Epithelial cell of proximal tubule (primary cell): ENCODE measurements around the gene MTMR6. TPM values are rescaled to one million over a fixed set of nuclear protein-coding genes. Genes with fewer than 3 reads are reported as not detected.

Experiments
- DNase-seq: peaks from one replicate; pipeline ENCODE4 v3.0.0-alpha.2; 2011; ENCODE audit warnings: low read depth
- H3K4me3 ChIP-seq: 2 replicates; pipeline ENCODE4 v1.5.1; 2011; ENCODE audit warnings: low read depth, mild to moderate bottlenecking, low read length
- total RNA-seq: library from RNA; depleted of rRNA; stranded (reverse); fragments of >200 nt; gene quantifications from 2 replicates; pipeline ENCODE4 v1.2.3, GENCODE V29; 2015
- TF ChIP-seq, protein P1 (sequence below): conservative IDR thresholded peaks from 2 replicates; pipeline ENCODE4 v1.5.1; 2012; ENCODE audit warnings: low read depth, mild to moderate bottlenecking, low read length

Gene MTMR6
- total RNA-seq, 1 donor from 2014 or later: 21.7 TPM

DNA sequence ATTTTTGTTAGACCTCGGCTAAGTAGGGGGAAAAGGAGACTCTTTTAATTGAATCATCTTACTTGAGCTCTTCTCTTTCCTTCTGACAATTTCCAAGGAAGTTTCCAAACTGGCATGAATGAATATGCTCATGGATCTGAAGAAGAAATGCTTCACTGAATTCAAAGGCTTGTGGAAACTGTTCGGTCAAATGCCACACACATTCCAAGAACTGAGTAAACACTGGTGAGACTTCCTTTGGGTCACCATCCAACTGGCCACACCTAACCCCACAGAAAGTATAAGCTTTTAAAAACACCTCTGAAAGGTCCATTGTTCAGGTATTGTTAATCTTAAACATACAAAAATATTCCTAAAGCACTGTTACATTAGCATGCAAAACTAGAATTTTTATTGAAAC lies 33.6 kb downstream of the MTMR6 start:
- no peak overlapping the region for H3K4me3 ChIP-seq
- peak; percentile 59 for DNase-seq
- TF ChIP-seq, protein P1, sequence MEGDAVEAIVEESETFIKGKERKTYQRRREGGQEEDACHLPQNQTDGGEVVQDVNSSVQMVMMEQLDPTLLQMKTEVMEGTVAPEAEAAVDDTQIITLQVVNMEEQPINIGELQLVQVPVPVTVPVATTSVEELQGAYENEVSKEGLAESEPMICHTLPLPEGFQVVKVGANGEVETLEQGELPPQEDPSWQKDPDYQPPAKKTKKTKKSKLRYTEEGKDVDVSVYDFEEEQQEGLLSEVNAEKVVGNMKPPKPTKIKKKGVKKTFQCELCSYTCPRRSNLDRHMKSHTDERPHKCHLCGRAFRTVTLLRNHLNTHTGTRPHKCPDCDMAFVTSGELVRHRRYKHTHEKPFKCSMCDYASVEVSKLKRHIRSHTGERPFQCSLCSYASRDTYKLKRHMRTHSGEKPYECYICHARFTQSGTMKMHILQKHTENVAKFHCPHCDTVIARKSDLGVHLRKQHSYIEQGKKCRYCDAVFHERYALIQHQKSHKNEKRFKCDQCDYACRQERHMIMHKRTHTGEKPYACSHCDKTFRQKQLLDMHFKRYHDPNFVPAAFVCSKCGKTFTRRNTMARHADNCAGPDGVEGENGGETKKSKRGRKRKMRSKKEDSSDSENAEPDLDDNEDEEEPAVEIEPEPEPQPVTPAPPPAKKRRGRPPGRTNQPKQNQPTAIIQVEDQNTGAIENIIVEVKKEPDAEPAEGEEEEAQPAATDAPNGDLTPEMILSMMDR: no peak

- TF ChIP-seq, protein P1: no peak
- no peak for DNase-seq
- no peak overlapping the region for H3K4me3 ChIP-seq
Measured at GRCh38 chr13:25252752-25253151, 34.5 kb downstream of the MTMR6 start.

DNA sequence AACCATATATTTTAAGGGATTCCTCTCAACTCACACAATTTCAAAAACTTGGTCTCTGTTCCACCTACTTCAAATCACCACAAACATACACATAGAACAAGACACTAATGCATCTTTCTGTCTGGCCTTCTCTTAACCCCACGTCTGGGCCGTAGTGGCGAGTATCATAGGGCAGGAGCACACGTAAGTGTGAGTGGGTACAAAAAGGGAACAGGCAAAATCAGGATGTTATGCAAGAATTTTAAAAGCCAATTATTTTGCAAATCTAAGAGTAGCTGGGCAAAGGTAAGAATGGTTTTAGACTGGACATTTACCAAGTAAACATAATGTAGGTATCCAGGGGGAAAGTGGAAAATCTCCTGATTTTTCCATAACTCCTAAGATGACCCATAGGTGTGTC lies 35.1 kb downstream of the MTMR6 start:
- TF ChIP-seq, protein P1: no peak

GRCh38 chr13:25249001-25249543 lies 38.2 kb downstream of the MTMR6 start:
- TF ChIP-seq, protein P1: peak; percentile 55
- no peak overlapping the region for H3K4me3 ChIP-seq
- no peak for DNase-seq

More for the DNA sequence above, 35.1 kb downstream of the MTMR6 start:
- H3K4me3 ChIP-seq: no peak overlapping the region
- no peak for DNase-seq

GRCh38 chr13:25248071-25248470 lies 39.2 kb downstream of the MTMR6 start:
- DNase-seq: no peak
- TF ChIP-seq, protein P1: no peak
- H3K4me3 ChIP-seq: no peak overlapping the region

- TF ChIP-seq, protein P1: no peak
- H3K4me3 ChIP-seq: no peak overlapping the region
- DNase-seq: peak; percentile 13
Measured at GRCh38 chr13:25247360-25247759, 39.9 kb downstream of the MTMR6 start.

DNA sequence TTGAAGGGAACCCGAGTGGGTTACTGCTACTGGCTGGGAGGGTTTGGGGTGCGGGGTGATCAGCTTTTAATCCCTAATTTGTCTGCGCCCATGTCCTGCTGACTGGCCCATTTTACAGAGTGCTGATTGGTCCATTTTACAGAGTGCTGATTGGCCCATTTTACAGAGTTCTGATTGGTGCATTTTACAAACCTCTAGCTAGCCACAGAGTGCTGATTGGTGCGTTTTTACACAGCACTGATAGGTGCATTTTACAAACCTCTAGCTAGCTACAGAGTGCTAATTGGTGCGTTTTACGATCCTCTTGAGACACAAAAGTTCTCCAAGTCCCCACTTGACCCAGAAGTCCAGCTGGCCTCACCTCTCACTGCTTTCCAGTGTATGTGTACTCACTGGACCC lies 43.2 kb downstream of the MTMR6 start:
- TF ChIP-seq, protein P1: no peak
- no peak for DNase-seq
- H3K4me3 ChIP-seq: no peak overlapping the region
